Measurements from ENCODE around the gene TBC1D3I. TPM values are rescaled to one million over a fixed set of nuclear protein-coding genes. Genes with fewer than 3 reads are reported as not detected.
"Not testable (repeated sequence)": the region's sequence is repeated elsewhere in the genome, so short reads cannot be mapped to it uniquely, and the experiment has no call there.

The TBC1D3I gene
- total RNA-seq, 3 donors from 2014 or later, result 0.54 to 0.67 (median 0.55) TPM

- no peak for TF ChIP-seq CTCF (IDR thresholded peaks at IDR 0.05)
- Histone ChIP-seq H3K36me3 (ENCODE audit: low read depth) (no peaks in the 10 kb centered on the region), H3K4me1 (ENCODE audit: low read depth) (peaks cover 3% of the 10 kb centered on the region), H3K9me3 (no peaks in the 10 kb centered on the region), H3K4me3 (no peak overlapping the region)
- no peak for ATAC-seq
- intact Hi-C loops (cut with DNase I, micrococcal nuclease), result no loop called here
- no peak for DNase-seq
These were observed 54.8 kb downstream of the TBC1D3I start for GRCh38 chr17:36209575-36209974.

GRCh38 chr17:36207383-36207782, 57.0 kb downstream of the TBC1D3I start:
- ATAC-seq; H3K36me3 ChIP-seq (ENCODE audit: low read depth); H3K4me3 ChIP-seq; DNase-seq; H3K4me1 ChIP-seq (ENCODE audit: low read depth); H3K9me3 ChIP-seq; intact Hi-C loops (cut with DNase I, micrococcal nuclease): not testable (repeated sequence)

- intact Hi-C loops (cut with DNase I, micrococcal nuclease); H3K9me3 ChIP-seq; H3K4me1 ChIP-seq (ENCODE audit: low read depth); H3K4me3 ChIP-seq; DNase-seq; ATAC-seq; H3K36me3 ChIP-seq (ENCODE audit: low read depth): not testable (repeated sequence)
These were observed 57.9 kb downstream of the TBC1D3I start for GRCh38 chr17:36206486-36206821.

- Histone ChIP-seq H3K9me3 (no peaks in the 10 kb centered on the region), H3K36me3 (ENCODE audit: low read depth) (no peaks in the 10 kb centered on the region), H3K4me1 (ENCODE audit: low read depth) (peaks cover 6% of the 10 kb centered on the region), H3K4me3 (no peak overlapping the region)
- TF ChIP-seq CTCF (IDR thresholded peaks at IDR 0.05), result no peak
- no peak for ATAC-seq
- DNase-seq, result no peak
- intact Hi-C loops (cut with DNase I, micrococcal nuclease), result no loop called here
These were observed 58.5 kb downstream of the TBC1D3I start for GRCh38 chr17:36205637-36206485.

GRCh38 chr17:36204724-36205500, 59.5 kb downstream of the TBC1D3I start:
- intact Hi-C loops (cut with DNase I, micrococcal nuclease), result no loop called here
- no peak for TF ChIP-seq CTCF (IDR thresholded peaks at IDR 0.05)
- DNase-seq (no peak), ATAC-seq (no peak)
- Histone ChIP-seq H3K4me1 (ENCODE audit: low read depth) (peaks cover 3% of the 10 kb centered on the region), H3K9me3 (no peaks in the 10 kb centered on the region), H3K4me3 (no peak overlapping the region), H3K36me3 (ENCODE audit: low read depth) (no peaks in the 10 kb centered on the region)

Other genes with a start within 250 kb of the TBC1D3I start
- 1 to 10 TPM; 1.3 to 5.2 (median 3.3) TPM for gene CCL23, start 246.6 kb downstream of the TBC1D3I start, total RNA-seq
- gene CCL18, start 200.3 kb downstream of the TBC1D3I start, total RNA-seq, result 1 to 10 TPM; 1.0 to 7.3 (median 2.3) TPM
- gene CCL3, start 174.4 kb downstream of the TBC1D3I start, total RNA-seq, result 1 to 10 TPM; 1.5 to 4.3 (median 4.1) TPM
- gene CCL4, start 160.7 kb downstream of the TBC1D3I start, total RNA-seq, result 1 to 10 TPM; 3.7 to 8.8 (median 4.1) TPM
- gene TBC1D3B, start 87.9 kb downstream of the TBC1D3I start, total RNA-seq, result 10 to 100 TPM in 2 of 3 donors, 1 to 10 TPM in 1; 8.0 to 12.9 (median 10.8) TPM
- gene CCL3L1, start 67.8 kb downstream of the TBC1D3I start, total RNA-seq, result 1 to 10 TPM in 1 of 3 donors, under 1 TPM in 1, not detected in 1; 0.66 to 1.4 TPM
- gene CCL4L2, start 53.5 kb downstream of the TBC1D3I start, total RNA-seq, result 1 to 10 TPM; 1.1 to 3.3 (median 2.9) TPM
- gene TBC1D3G, start 59.3 kb upstream of the TBC1D3I start, total RNA-seq, result 1 to 10 TPM in 1 of 3 donors, not detected in 2; 4.4 TPM
- gene TBC1D3H, start 123.9 kb upstream of the TBC1D3I start, total RNA-seq, result not detected
- gene ZNHIT3, start 222.1 kb upstream of the TBC1D3I start, total RNA-seq, result 10 to 100 TPM; 19.8 to 28.0 (median 21.2) TPM